Endometrial microvascular endothelial cells (primary cell): ENCODE results near the gene CCDC68. TPM values are rescaled to one million over a fixed set of nuclear protein-coding genes. Genes with fewer than 3 reads are reported as not detected.

Source experiments
- in situ Hi-C: cut with HindIII; loops from 2 replicates; pipeline ENCODE4 v1.10.0; 2017; ENCODE audit warnings: low sequenced_read_pairs, low pct_unique_long_range_greater_than_20kb; ENCODE audit errors: inconsistent ontology term
- total RNA-seq: library from RNA; depleted of rRNA; stranded (reverse); fragments of >200 nt; gene quantifications from one replicate; pipeline ENCODE4 v1.2.3, GENCODE V29; 2015; ENCODE audit errors: inconsistent ontology term

CCDC68 gene
- total RNA-seq, 1 donor from 2014 or later, result 5.7 TPM

GRCh38 chr18:54962919-54963645 is 3.8 kb upstream of the CCDC68 start:
- in situ Hi-C loops, result no loop called here

GRCh38 chr18:54961868-54962267 is 2.6 kb upstream of the CCDC68 start:
- in situ Hi-C loops, result no loop called here

- in situ Hi-C loops, result no loop called here
Observed at GRCh38 chr18:54961016-54961423, 1.8 kb upstream of the CCDC68 start.

- in situ Hi-C loops, result no loop called here
Observed at GRCh38 chr18:54960197-54960596, 936 bp upstream of the CCDC68 start.

- in situ Hi-C loops, result no loop called here
Observed at GRCh38 chr18:54957996-54958395, 1.3 kb downstream of the CCDC68 start.

GRCh38 chr18:54957296-54957832 is 1.9 kb downstream of the CCDC68 start:
- in situ Hi-C loops, result no loop called here

DNA sequence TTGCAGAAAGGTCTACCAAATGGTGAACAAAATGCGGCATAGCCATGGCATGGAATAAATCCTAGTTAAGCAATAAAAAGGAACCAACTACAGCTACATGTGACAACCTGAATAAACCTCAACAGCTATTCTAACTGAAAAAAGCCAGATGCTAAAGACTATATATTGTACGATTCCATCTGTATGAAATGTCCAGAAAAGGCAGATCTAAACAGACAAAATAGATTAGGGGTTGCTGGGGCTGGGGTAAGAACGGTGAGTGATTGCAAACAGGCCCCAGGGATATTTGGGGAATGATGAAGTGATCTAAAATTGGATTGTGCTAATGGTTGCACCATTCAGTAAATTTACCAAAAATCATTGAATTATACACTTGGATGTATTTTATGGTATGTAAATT is 2.8 kb downstream of the CCDC68 start:
- in situ Hi-C loops, result no loop called here

DNA sequence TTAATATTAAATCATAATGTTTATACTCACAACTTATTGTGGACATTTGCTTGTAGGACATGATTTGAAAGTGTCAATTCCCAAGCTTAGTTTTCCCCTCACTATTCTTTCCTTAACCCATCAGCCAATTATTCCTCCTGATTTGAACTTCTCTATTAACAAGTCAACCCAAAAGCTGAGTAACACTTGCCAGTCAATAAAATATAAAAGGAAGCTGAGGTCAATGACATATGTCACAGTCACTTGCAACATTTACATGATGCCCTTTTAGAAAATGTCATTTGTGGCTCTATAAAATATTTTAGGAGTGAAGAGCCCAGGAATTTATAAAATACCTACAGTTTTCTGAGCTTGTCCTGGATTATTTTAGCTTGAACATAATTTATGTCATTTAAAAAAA is 7.2 kb downstream of the CCDC68 start:
- in situ Hi-C loops, result no loop called here

- in situ Hi-C loops, result no loop called here
Observed at GRCh38 chr18:54950221-54950620, 9.0 kb downstream of the CCDC68 start.

GRCh38 chr18:54949588-54949987 is 9.7 kb downstream of the CCDC68 start:
- in situ Hi-C loops, result no loop called here

- in situ Hi-C loops, result no loop called here
Observed at GRCh38 chr18:54948350-54948837, 10.9 kb downstream of the CCDC68 start.

DNA sequence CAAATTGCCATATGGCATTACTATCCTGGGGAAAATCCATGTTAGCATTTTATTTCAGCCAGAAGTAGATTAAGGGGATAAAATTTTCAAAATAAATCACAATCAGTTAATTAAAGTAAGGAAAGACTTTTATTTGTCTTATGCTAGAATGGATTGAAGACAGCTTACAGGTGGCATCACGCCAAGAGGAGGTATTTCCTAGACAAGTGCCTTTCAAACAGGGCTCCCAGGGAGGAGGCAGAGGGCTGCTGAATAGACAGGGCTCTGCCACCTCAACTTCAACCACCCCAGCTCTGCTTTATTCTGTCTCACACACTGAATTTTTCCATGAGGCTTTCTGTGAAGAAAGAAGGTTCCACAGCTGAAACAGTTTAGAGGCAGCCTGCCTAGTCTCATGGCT is 12.2 kb downstream of the CCDC68 start:
- in situ Hi-C loops, result no loop called here

GRCh38 chr18:54946149-54946581 is 13.1 kb downstream of the CCDC68 start:
- in situ Hi-C loops, result no loop called here

DNA sequence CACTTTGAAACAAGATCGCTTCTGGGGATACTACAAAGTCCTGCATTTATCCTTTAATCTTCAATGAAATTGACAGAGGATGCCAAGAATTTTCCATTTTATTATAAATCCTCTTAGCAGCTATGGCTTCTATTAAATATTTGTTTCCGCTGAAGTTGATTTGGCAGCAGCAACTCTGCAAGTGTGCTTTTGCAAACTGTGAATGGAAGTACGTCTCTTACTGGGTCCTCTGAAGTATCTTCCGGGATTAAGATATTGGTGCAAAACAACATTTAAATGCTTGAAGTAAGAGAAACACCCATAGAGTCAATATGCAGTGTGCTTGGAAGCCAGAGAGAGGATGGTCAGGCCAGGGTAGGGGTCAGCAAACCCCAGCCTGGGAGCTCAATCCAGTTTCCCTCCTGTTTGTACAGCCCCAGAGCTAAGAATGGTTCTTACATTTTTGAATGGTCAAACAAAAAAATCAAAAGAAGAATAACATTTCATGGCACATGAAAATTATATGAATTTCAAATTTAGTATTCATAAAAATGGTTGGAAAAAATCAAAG is 13.6 kb downstream of the CCDC68 start:
- in situ Hi-C loops, result no loop called here

GRCh38 chr18:54942569-54942968 is 16.7 kb downstream of the CCDC68 start:
- in situ Hi-C loops, result no loop called here

GRCh38 chr18:54942144-54942543 is 17.1 kb downstream of the CCDC68 start:
- in situ Hi-C loops, result no loop called here

DNA sequence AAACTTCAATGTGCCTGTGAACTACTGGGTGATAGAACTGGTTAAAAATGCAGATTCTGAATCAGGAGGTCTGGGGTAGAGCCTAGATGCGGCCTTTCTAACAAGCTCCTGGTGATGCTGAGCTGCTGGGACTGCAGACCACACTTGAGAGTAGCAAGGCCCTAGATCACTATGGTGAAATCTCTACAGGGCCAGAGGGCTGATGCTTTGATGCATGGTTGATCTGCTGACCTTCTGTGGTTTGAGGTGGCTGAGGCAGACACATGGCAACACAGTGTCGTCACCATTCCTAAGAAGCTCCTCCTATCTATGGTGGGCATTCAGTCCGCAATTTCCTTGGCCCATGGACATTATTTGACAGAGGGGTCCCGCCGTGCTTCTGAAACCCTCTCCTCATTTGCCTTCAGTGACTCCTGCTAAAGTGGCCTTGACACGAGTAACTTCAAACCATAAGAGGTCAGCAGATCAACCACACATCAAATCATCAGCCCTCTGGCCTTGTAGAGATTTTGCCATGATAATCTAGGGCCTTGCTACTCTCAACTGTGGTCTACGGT is 19.8 kb downstream of the CCDC68 start:
- in situ Hi-C loops, result no loop called here

DNA sequence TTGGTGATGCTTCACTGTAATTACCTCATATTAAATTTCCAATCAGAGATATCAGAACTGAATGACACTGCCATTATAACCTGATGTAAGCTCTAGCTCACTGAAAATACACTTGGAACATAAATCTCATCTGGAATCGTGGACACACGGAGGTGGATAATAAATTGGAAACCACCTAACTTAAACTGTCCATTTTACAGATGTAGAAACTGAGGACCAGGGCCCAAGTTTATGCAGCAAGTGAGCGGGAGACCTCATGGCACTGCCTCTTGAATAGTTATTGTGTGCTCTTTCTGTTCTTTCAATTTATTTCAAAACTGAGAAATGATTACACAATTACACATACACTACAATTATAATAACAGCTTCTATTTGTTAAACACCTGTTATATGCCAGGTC is 20.8 kb downstream of the CCDC68 start:
- in situ Hi-C loops, result no loop called here

GRCh38 chr18:54932472-54932871 is 26.8 kb downstream of the CCDC68 start:
- in situ Hi-C loops, result no loop called here

DNA sequence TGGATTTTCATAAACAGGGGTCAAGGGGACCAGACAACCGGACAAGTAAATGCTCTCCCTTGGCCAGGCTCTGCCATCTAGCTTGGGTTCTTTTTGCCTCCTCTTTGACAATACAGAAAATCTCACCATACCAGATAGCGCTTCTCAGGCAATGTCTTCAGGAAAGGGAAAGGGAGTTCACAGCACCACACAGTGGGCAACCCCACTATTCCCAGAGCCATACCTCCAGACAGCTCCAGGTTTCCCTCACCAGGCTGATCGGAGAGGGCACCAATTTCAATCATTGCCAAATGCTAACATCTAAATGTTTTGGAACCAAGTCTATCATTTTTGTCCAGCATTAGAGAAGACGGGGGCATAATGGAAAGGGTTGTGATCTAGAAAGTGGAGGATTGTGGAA is 28.1 kb downstream of the CCDC68 start:
- in situ Hi-C loops, result no loop called here
